ENCODE measurements around the gene ABHD3.
"Not testable (repeated sequence)": the region's sequence is repeated elsewhere in the genome, so short reads cannot be mapped to it uniquely, and the experiment has no call there.

The ABHD3 gene

DNA sequence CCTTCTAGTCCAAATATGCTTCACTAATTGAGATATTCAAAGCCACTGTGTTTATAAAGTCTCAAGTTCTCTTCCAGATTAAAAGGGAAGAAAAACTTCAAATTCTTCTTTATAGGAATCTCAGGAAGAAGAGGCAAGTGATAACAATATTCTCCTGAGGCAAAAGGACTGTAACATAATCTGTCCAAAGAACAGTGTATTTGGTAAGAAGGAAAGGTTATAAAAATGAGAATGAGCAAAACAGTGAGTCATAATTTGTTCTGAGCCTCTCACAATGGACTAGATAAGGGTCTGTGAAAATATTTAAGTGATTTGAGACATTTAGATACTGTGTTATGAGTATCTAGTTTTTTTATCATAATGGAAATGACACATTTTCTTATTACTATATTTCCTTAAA is 48.2 kb downstream of the ABHD3 start:
- no peak overlapping the region for H2AFZ ChIP-seq (ENCODE audit: low read depth)
- H3K79me2 ChIP-seq (ENCODE audit: insufficient read depth, low read depth): no peaks in the 10 kb centered on the region
- peaks cover 46% of the 10 kb centered on the region for H3K4me1 ChIP-seq (ENCODE audit: low read depth, poor library complexity, severe bottlenecking)
- H4K20me1 ChIP-seq (ENCODE audit: insufficient read depth): no peaks in the 10 kb centered on the region
- H3K36me3 ChIP-seq (ENCODE audit: insufficient read depth): no peaks in the 10 kb centered on the region
- no peak overlapping the region for H3K27ac ChIP-seq
- no peak overlapping the region for H3K4me2 ChIP-seq
- no peaks in the 10 kb centered on the region for H3K27me3 ChIP-seq (ENCODE audit: insufficient read depth, low read depth)
- TF ChIP-seq, protein P1, sequence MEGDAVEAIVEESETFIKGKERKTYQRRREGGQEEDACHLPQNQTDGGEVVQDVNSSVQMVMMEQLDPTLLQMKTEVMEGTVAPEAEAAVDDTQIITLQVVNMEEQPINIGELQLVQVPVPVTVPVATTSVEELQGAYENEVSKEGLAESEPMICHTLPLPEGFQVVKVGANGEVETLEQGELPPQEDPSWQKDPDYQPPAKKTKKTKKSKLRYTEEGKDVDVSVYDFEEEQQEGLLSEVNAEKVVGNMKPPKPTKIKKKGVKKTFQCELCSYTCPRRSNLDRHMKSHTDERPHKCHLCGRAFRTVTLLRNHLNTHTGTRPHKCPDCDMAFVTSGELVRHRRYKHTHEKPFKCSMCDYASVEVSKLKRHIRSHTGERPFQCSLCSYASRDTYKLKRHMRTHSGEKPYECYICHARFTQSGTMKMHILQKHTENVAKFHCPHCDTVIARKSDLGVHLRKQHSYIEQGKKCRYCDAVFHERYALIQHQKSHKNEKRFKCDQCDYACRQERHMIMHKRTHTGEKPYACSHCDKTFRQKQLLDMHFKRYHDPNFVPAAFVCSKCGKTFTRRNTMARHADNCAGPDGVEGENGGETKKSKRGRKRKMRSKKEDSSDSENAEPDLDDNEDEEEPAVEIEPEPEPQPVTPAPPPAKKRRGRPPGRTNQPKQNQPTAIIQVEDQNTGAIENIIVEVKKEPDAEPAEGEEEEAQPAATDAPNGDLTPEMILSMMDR (conservative IDR thresholded peaks at IDR 0.05; ENCODE audit: low read depth, low read length): no peak
- no peak overlapping the region for H3K9ac ChIP-seq
- H3K4me3 ChIP-seq (IDR thresholded peaks at IDR 0.05; ENCODE audit: insufficient read depth, low read depth, low read length): no peak overlapping the region

DNA sequence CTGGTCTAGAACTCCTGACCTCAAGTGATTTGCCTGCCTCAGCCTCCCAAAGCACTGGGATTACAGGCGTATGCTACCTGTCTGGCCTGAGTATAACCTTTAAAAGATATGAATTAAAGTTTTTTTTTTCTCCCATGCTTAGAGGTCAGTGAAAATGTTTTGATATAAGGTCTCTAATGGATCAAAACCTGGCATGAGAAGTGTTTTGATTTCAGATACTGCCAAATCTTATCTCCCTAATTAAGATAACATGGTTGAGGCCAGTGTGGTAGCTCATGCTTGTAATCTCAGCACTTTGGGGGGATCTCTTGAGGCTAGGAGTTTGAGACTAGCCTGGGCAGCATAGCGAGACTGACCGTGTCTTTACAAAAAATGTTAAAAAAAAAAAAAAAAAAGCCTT is 51.2 kb downstream of the ABHD3 start:
- TF ChIP-seq, protein P1 (conservative IDR thresholded peaks at IDR 0.05; ENCODE audit: low read depth, low read length): no peak
- no peaks in the 10 kb centered on the region for H3K27me3 ChIP-seq (ENCODE audit: insufficient read depth, low read depth)
- H3K9ac ChIP-seq: no peak overlapping the region
- H3K36me3 ChIP-seq (ENCODE audit: insufficient read depth): no peaks in the 10 kb centered on the region
- no peaks in the 10 kb centered on the region for H3K79me2 ChIP-seq (ENCODE audit: insufficient read depth, low read depth)
- no peak overlapping the region; the same call in 1 of the 2 replicates for H3K4me2 ChIP-seq
- no peak overlapping the region for H3K4me3 ChIP-seq (IDR thresholded peaks at IDR 0.05; ENCODE audit: insufficient read depth, low read depth, low read length)
- no peak overlapping the region for H2AFZ ChIP-seq (ENCODE audit: low read depth)
- H4K20me1 ChIP-seq (ENCODE audit: insufficient read depth): no peaks in the 10 kb centered on the region
- H3K27ac ChIP-seq: no peak overlapping the region; the same call in 1 of the 2 replicates
- peaks cover 34% of the 10 kb centered on the region for H3K4me1 ChIP-seq (ENCODE audit: low read depth, poor library complexity, severe bottlenecking)

DNA sequence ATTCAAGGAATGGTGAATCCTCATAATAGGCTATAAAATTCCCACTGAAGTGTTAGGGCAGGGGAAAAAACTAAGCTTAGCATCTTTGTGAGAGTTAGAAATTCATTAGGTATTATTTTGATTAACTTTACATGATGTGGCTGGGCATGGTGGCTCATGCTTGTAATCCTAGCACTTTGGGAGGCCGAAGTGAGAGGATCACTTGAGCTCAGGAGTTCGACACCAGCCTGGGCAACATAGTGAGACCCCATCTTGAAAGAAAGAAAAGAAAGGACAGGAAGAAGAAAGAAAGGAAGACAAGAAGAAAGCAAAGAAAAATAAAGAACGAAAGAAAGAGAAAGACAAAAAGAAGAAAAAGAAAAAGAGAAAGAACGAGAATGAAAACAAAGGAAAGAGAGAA is 52.5 kb downstream of the ABHD3 start:
- H3K79me2 ChIP-seq (ENCODE audit: insufficient read depth, low read depth): no peaks in the 10 kb centered on the region
- no peak overlapping the region for H3K4me2 ChIP-seq
- TF ChIP-seq, protein P1 (conservative IDR thresholded peaks at IDR 0.05; ENCODE audit: low read depth, low read length): no peak
- H3K4me3 ChIP-seq (IDR thresholded peaks at IDR 0.05; ENCODE audit: insufficient read depth, low read depth, low read length): no peak overlapping the region
- H3K27ac ChIP-seq: no peak overlapping the region
- no peaks in the 10 kb centered on the region for H3K36me3 ChIP-seq (ENCODE audit: insufficient read depth)
- no peaks in the 10 kb centered on the region for H4K20me1 ChIP-seq (ENCODE audit: insufficient read depth)
- peaks cover 34% of the 10 kb centered on the region for H3K4me1 ChIP-seq (ENCODE audit: low read depth, poor library complexity, severe bottlenecking)
- no peak overlapping the region for H3K9ac ChIP-seq
- H3K27me3 ChIP-seq (ENCODE audit: insufficient read depth, low read depth): no peaks in the 10 kb centered on the region
- H2AFZ ChIP-seq (ENCODE audit: low read depth): no peak overlapping the region

DNA sequence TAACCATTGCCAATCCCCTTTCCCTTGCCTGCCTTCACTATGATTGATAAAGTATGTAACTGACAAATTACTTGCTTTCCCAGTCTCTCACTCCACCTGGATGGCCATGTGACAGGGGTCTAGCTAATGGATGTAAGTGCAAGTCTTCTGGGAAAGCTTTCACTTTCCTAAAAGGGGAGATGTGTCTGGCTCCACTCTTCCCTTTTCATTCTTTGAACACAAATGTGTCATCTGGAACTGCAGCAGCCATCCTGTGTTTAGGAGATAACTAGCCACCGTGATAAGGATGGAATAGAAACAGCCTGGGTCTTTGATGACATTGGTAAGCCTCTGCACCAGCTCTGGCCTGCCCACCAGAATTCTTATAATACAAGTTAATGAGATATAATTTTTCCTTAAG is 54.3 kb downstream of the ABHD3 start:
- Histone ChIP-seq H3K4me3 (IDR thresholded peaks at IDR 0.05; ENCODE audit: insufficient read depth, low read depth, low read length) (no peak overlapping the region), H4K20me1 (ENCODE audit: insufficient read depth) (no peaks in the 10 kb centered on the region), H3K4me2 (no peak overlapping the region), H3K27ac (no peak overlapping the region), H3K79me2 (ENCODE audit: insufficient read depth, low read depth) (no peaks in the 10 kb centered on the region), H3K4me1 (ENCODE audit: low read depth, poor library complexity, severe bottlenecking) (peaks cover 19% of the 10 kb centered on the region), H3K36me3 (ENCODE audit: insufficient read depth) (no peaks in the 10 kb centered on the region), H3K9ac (no peak overlapping the region), H3K27me3 (ENCODE audit: insufficient read depth, low read depth) (no peaks in the 10 kb centered on the region), H2AFZ (ENCODE audit: low read depth) (no peak overlapping the region)
- TF ChIP-seq, protein P1 (conservative IDR thresholded peaks at IDR 0.05; ENCODE audit: low read depth, low read length): no peak

DNA sequence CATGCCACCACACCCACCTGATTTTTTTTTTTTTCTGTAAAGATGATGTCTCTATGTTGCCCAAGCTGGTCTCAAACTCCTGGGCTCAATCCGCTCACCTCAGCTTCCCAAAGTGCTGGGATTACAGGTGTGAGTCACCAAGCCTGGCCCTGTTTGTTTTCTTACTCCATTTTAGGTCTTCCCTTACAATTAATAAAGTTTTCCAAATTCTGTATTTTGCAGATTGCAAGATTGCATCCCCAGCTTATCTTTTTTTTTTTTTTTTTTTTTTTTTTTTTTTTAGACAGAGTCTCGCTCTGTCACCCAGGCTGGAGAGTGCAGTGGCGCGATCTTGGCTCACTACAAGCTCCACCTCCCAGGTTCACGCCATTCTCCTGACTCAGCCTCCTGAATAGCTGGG is 64.2 kb downstream of the ABHD3 start:
- not testable (repeated sequence) for H3K4me2 ChIP-seq; H3K4me3 ChIP-seq (IDR thresholded peaks at IDR 0.05; ENCODE audit: insufficient read depth, low read depth, low read length); H3K36me3 ChIP-seq (ENCODE audit: insufficient read depth); H3K9ac ChIP-seq; H3K4me1 ChIP-seq (ENCODE audit: low read depth, poor library complexity, severe bottlenecking); H2AFZ ChIP-seq (ENCODE audit: low read depth); H3K27ac ChIP-seq; H3K79me2 ChIP-seq (ENCODE audit: insufficient read depth, low read depth); H4K20me1 ChIP-seq (ENCODE audit: insufficient read depth); H3K27me3 ChIP-seq (ENCODE audit: insufficient read depth, low read depth)
